ENCODE measurements around the gene SLC6A9. TPM values are rescaled to one million over a fixed set of nuclear protein-coding genes. Genes with fewer than 3 reads are reported as not detected.

The SLC6A9 gene
- 3.9 and 5.5 TPM in 2 replicates for total RNA-seq

GRCh38 chr1:44031252-44032169 lies at the start of gene SLC6A9:
TSS of gene SLC6A9 (minus strand) at chr1:44031462. CDS start at chr1:44024277, 7,185 bp downstream.

DNA sequence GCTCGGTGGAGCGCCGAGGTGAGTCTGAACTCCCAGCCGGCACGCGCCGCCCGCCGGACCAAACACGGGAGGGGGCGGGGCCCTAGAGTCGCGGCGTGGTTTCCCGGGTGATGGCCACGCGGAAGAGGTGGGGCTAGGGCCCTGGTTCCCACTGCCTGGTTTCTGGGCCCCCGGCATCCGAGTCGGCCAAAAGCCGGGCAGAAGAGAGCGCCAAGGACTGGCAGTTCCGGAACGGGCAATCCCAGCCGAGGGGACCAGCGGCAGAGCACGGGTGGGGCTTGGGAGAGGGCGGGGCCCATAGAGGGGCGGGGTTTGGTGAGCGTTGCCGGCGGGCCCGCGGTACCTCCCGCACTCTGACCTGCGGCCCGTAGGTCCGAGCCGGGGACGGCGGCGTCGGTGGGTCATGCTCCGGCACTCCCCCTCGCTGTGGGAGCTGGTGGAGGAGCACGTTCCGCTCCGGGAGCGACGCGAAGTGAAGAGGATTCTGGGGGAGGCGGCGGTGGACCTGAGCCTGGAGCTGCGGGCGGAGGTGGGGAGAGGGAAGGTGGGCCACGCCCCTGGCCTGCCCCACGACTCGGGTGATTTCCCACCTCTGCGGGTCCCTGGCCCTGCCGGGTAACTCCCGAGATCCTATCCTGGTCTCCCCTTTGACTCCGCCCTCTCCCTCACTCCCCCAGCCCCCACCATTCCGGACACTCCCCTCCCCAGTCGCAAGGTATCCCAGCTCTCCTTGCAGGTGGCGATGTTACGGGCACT lies 39.6 kb downstream of the SLC6A9 start, which contains the start of gene CCDC24:
Gene CCDC24, plus strand, starts transcription at position 124 of the 756 bp plus-strand sequence. Its CDS starts 280 bp downstream, at position 404.

DNA sequence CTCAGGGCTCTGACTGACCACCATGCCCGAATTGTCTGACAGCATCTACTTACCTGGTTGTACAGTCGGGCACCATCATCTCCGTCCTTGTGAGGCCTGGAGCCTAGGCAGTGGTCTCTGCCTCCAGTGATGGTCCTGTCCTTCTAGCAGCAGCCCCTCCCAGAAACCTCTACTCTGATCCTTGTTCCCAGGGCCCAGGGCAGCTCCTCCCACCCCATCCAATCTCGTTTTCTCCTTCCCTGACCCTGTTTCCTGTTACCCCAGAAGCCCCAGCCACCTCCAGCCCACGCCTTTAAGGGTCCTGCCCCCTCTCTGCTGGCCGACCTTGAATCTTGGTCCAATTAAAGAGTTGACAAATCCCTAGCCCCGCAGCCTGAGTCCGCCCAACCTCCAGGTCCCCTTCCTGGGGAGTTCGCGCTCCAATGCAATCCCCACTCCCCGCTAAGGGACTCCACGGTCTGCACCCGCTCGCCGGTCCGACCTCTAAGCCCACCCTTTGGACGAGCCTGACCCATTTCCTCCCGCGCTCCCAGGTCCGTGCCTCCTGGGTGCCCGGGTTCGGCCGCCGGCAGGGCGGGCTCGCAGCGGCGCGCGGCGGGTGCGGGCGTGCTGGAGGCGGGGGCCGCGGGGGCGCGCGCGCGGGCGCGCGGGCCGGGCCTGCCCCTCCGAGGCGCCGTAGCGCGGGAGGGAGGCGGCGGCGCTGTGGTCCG lies 52.6 kb downstream of the SLC6A9 start, which contains the start of gene B4GALT2:
Gene B4GALT2, plus strand, starts transcription at position 660 of the 710 bp plus-strand sequence. CDS start 1,951 bp downstream, outside the sequence.

DNA sequence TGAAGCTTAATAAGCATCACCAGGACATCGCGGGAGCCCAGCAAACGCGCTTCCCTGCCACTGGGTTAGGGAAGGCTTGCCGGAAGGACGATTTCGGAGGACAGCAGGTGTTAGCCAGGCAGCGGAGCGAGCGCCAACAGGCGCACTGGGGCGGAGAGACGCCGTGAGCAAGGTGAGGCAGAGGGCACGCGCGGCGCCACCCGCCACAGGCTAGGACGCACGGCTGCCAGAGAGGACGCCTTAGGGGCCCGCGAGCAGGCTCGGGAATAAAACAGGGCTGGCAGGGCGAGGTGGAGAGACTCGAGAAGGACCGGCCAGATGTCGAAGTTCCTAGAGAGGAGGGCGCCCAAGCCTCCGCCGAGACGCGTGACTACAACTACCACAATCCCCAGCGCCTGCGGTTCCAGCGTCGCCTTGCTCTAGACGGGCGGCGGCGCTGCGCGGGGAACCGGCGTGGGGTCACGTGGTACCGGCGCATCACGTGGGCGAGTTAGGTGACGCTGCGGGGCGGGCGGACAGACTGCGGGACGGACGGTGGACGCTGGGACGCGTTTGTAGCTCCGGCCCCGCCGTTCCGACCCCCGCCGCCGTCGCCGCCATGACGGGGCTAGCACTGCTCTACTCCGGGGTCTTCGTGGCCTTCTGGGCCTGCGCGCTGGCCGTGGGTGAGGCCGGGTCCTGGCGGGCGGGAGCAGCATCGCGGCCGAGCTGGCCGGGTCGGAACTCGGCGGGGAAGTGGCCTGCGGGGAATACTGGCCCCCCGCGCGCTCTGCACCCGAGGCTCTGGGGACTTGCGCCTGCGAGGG lies 56.6 kb downstream of the SLC6A9 start, which contains the start of gene ATP6V0B:
Gene ATP6V0B, plus strand, starts transcription at position 518 of the 806 bp plus-strand sequence. Its CDS starts 81 bp downstream, at position 599.

DNA sequence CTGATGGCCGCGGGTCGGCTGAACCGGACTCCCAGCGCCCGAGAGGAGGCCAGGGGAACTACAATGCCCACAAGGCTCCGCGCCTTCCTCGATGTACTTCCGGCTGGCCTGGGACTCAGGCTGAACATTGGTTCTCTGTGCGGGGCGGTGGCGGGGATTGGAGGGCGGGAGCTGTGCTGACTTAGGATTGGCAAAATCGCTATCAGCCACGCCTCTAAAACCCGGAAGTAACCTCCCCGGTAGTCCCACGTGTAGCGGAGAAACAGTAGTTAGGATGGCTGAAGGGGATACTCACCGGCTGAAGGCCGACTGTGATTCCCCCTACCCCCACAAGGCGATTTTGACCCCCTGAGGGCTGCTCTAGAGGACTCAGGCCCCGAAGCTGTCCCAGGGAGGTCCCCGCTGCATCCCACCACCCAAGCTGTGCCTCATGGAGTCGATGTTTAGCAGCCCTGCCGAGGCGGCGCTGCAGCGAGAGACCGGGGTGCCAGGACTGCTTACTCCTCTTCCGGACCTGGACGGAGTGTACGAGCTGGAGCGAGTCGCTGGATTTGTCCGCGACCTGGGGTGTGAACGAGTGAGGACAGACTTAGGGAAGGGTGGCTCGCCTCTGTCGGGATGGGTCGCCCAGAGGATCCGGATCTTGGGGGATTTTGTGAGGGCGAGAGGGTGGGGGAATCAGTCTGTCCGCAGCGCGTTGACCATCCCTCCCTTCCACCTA lies 61.4 kb downstream of the SLC6A9 start, which contains the start of gene DPH2:
Gene DPH2, plus strand, starts transcription at position 265 of the 721 bp plus-strand sequence. Its CDS starts 166 bp downstream, at position 431.

Other genes starting within 250 kb of the SLC6A9 start
- not detected in 2 replicates for gene ARTN, start 97.7 kb downstream of the SLC6A9 start, total RNA-seq
- gene IPO13, start 84.5 kb downstream of the SLC6A9 start, total RNA-seq, result 23.7 and 26.2 TPM in 2 replicates
- gene DPH2, start 61.5 kb downstream of the SLC6A9 start, total RNA-seq, result 16.5 and 49.0 TPM in 2 replicates
- gene ATP6V0B, start 56.5 kb downstream of the SLC6A9 start, total RNA-seq, result 126 and 144 TPM in 2 replicates
- 134 and 142 TPM in 2 replicates for gene B4GALT2, start 52.3 kb downstream of the SLC6A9 start, total RNA-seq
- gene CCDC24, start 39.9 kb downstream of the SLC6A9 start, total RNA-seq, result 3.7 and 6.0 TPM in 2 replicates
- under 0.01 TPM in 1 of 2 replicates, not detected in the other for gene KLF17, start 87.4 kb upstream of the SLC6A9 start, total RNA-seq
- gene KLF18, start 110.2 kb upstream of the SLC6A9 start, total RNA-seq, result not detected in 2 replicates
- gene DMAP1, start 182.0 kb upstream of the SLC6A9 start, total RNA-seq, result 38.1 and 49.1 TPM in 2 replicates